PFSK-1 (cell line): ENCODE results near the gene BOC.

Experiments
- FOXP2 ChIP-seq: optimal IDR thresholded peaks from 2 replicates; pipeline ENCODE3; 2011; ENCODE audit warnings: borderline replicate concordance, control low read depth, inconsistent platforms; ENCODE audit not compliant: insufficient read depth; ENCODE audit errors: extremely low read length, extremely low read depth
- POLR2AphosphoS5 ChIP-seq: IDR thresholded peaks from 2 replicates; pipeline ENCODE4 v1.6.1; 2012; ENCODE audit warnings: low read depth, mild to moderate bottlenecking, control low read depth, low read length, moderate library complexity
- REST ChIP-seq, 2 experiments: IDR thresholded peaks; 2 replicates each; pipeline versions ENCODE4 v1.6.1 to v1.8.0; 2011 to 2012; ENCODE audit warnings: low read depth in 2 of 2, low read length in 2 of 2, control low read depth in 1 of 2, inconsistent platforms in 1 of 2, mild to moderate bottlenecking in 1 of 2, moderate library complexity in 1 of 2; ENCODE audit not compliant: insufficient read depth in 1 of 2
- SIN3A ChIP-seq: IDR thresholded peaks from 2 replicates; pipeline ENCODE4 v1.6.1; 2012; ENCODE audit warnings: mild to moderate bottlenecking, low read length, moderate library complexity, borderline replicate concordance; ENCODE audit not compliant: insufficient read depth
- TAF1 ChIP-seq: IDR thresholded peaks from 2 replicates; pipeline ENCODE4 v1.6.1; 2012; ENCODE audit warnings: low read length, control low read depth, borderline replicate concordance; ENCODE audit not compliant: insufficient read depth

Gene BOC

GRCh38 chr3:113287111-113287802 lies 75.9 kb downstream of the BOC start:
- TF ChIP-seq POLR2AphosphoS5 (no peak), TAF1 (no peak), FOXP2 (no peak), SIN3A (no peak), REST (IDR thresholded peaks at IDR 0.05; ENCODE audit: insufficient read depth in 1 of 2, low read depth in 2 of 2, low read length in 2 of 2) (no peak)

GRCh38 chr3:113287803-113288648 lies 76.7 kb downstream of the BOC start:
- no peak for TF ChIP-seq SIN3A
- no peak for TF ChIP-seq REST (IDR thresholded peaks at IDR 0.05; ENCODE audit: insufficient read depth in 1 of 2, low read depth in 2 of 2, low read length in 2 of 2)

- no peak for TF ChIP-seq SIN3A
- no peak for TF ChIP-seq TAF1
- no peak for TF ChIP-seq POLR2AphosphoS5
- TF ChIP-seq REST (IDR thresholded peaks at IDR 0.05; ENCODE audit: insufficient read depth in 1 of 2, low read depth in 2 of 2, low read length in 2 of 2), result no peak
- no peak for TF ChIP-seq FOXP2
These were observed 77.5 kb downstream of the BOC start for GRCh38 chr3:113288881-113289280.

GRCh38 chr3:113291572-113291971 lies 80.2 kb downstream of the BOC start:
- TF ChIP-seq FOXP2, result no peak
- no peak for TF ChIP-seq TAF1

GRCh38 chr3:113292933-113293332 lies 81.6 kb downstream of the BOC start:
- TF ChIP-seq POLR2AphosphoS5, result no peak
- TF ChIP-seq TAF1, result no peak
- no peak for TF ChIP-seq SIN3A
- no peak for TF ChIP-seq REST (IDR thresholded peaks at IDR 0.05; ENCODE audit: insufficient read depth in 1 of 2, low read depth in 2 of 2, low read length in 2 of 2)
- TF ChIP-seq FOXP2, result no peak
